GM20000 (cell line): ENCODE measurements around the gene HS6ST3.

Experiments
- DNase-seq: peaks from one replicate; pipeline ENCODE4 v3.0.0; 2012; ENCODE audit warnings: low spot score
- CTCF ChIP-seq: IDR thresholded peaks from 2 replicates; pipeline ENCODE4 v1.5.1; 2012; ENCODE audit warnings: mild to moderate bottlenecking, control low read depth; ENCODE audit errors: extremely low read depth, missing control alignments

HS6ST3 gene

GRCh38 chr13:96850538-96851145, 760.7 kb downstream of the HS6ST3 start:
- no peak for DNase-seq
- TF ChIP-seq CTCF, result no peak

- no peak for DNase-seq
Observed at GRCh38 chr13:96851856-96852445, 762.0 kb downstream of the HS6ST3 start.

GRCh38 chr13:96858133-96858826, 768.4 kb downstream of the HS6ST3 start:
- no peak for TF ChIP-seq CTCF
- no peak for DNase-seq

More at GRCh38 chr13:96851856-96852445, 762.0 kb downstream of the HS6ST3 start:
- TF ChIP-seq CTCF, result no peak

- no peak for DNase-seq
- TF ChIP-seq CTCF, result no peak
Observed at GRCh38 chr13:96860882-96861281, 771.0 kb downstream of the HS6ST3 start.

- no peak for DNase-seq
- no peak for TF ChIP-seq CTCF
Observed at GRCh38 chr13:96862093-96862492, 772.2 kb downstream of the HS6ST3 start.

- TF ChIP-seq CTCF, result no peak
- DNase-seq, result no peak
Observed at GRCh38 chr13:96862999-96863398, 773.1 kb downstream of the HS6ST3 start.

GRCh38 chr13:96871469-96871868, 781.6 kb downstream of the HS6ST3 start:
- TF ChIP-seq CTCF, result no peak
- no peak for DNase-seq
